ENCODE results near the gene GFOD2.

GFOD2 gene

DNA sequence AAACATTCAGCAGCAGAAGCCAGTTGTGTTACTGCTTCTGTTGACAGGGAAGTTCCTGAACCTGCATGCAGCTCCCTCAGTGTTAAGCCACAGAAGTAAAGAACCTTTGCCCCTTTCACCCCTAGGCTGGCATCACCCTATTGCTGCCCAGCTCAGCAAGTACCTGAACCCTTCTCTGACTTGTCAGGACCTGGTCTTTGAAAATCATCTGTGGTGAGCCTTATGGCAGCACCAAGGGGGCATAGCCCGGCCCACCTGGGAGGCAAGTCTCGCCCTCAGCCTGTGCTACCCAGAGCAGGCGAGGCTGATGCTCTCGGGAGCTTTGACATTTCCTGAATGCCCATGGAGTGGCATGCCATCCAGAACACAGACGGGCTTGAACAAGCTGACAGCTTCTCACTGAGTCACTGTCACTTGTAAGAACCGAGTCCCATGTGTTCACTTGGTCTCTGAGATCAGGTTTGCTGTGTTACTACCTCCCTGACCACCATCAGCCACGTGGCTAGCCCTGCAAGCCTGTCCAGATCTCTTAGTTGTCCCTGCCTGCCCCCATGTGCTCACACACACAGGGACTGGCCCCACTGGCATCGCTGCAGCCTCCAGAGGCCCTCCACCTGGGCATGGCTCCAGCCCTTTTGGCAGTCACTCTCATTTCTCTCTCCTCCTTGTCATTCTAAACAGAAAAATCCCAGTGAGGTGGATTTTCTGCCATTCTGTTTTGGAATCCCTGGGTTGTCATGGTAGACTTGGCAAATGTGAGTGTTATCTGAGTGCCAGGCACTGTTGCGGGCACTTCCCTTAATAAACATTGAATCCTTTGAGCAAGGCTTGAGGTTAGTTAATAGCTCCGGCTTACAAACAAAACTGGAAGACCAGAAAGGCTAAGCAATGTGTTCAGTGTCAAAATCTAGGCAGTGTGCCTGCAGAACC is 77.1 kb downstream of the GFOD2 start:
- peak; percentile 78 for DNase-seq (ENCODE audit: low read depth)

DNA sequence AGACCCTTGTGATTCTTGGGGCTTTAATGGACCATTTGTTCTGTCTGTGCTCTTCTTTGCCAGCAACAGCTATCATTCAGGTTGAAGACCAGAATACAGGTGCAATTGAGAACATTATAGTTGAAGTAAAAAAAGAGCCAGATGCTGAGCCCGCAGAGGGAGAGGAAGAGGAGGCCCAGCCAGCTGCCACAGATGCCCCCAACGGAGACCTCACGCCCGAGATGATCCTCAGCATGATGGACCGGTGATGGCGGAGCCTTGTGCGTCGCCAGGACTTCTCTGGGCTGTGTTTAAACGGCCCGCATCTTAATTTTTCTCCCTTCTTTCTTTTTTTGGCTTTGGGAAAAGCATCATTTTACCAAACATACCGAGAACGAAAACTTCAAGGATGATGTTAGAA is 81.5 kb downstream of the GFOD2 start:
- no peak for DNase-seq (ENCODE audit: low read depth)

GRCh38 chr16:67636713-67637112 is 82.4 kb downstream of the GFOD2 start:
- no peak for DNase-seq (ENCODE audit: low read depth)

DNA sequence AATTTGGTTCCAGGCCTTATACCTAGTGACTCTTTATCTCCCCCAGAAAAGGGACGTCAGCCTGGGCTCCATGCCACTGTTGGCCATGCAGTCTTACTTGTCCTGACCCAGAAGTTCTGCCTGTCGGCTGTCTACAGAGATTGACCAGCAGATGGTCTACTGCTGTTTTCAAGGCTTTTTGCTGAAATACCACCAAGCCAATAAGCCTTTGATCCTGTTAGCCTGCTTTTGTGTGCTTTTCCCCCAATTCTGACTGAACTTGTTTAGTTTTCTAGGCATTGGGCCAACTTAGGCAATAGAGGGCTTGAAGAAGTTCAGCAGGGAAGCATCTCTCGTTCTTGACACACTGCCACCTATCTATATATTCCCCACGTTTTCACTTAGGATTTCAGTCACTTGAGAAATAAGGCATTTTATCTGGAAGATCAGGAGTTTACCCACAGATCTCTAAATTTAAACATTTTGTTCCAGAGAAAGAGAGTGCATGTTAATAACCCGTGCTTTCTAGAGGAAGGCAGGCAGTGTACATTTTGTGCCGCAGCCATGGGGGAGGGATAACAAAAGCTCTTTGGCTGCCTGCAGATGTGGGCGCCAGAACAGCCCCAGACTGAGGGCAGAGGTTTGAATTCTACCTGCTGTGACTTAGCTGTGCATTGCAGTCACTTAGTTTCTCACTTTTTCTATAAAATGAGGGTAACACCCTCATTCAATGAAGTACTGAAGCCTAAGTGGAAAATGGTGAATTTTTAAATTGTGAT is 86.5 kb downstream of the GFOD2 start:
- peak; percentile 52 for DNase-seq (ENCODE audit: low read depth)

DNA sequence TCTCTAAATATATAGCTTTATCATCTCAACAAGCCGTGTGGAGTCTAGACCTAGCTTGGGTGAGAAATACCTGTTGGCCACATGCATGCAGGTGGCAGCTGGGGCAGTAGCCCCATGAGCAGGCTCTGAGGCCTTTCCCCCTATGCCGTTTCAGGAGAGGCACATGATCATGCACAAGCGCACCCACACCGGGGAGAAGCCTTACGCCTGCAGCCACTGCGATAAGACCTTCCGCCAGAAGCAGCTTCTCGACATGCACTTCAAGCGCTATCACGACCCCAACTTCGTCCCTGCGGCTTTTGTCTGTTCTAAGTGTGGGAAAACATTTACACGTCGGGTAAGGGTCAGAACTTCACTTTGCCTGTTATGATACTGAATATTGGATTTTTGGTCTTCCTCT is 90.9 kb downstream of the GFOD2 start:
- DNase-seq (ENCODE audit: low read depth) = no peak
